ENCODE results near the gene TTLL9.
"Not testable (repeated sequence)": the region's sequence is repeated elsewhere in the genome, so short reads cannot be mapped to it uniquely, and the experiment has no call there.

TTLL9 gene

GRCh38 chr20:31883829-31884228, 13.4 kb downstream of the TTLL9 start:
- no peak for DNase-seq (ENCODE audit: low read depth)

- no peak for DNase-seq (ENCODE audit: low read depth)
These were observed 20.2 kb downstream of the TTLL9 start for GRCh38 chr20:31890646-31891045.

- no peak for DNase-seq (ENCODE audit: low read depth)
These were observed 24.7 kb downstream of the TTLL9 start for GRCh38 chr20:31894980-31895675.

- DNase-seq (ENCODE audit: low read depth), result no peak
These were observed 25.6 kb downstream of the TTLL9 start for GRCh38 chr20:31896049-31896448.

GRCh38 chr20:31897541-31897940, 27.1 kb downstream of the TTLL9 start:
- no peak for DNase-seq (ENCODE audit: low read depth)

GRCh38 chr20:31901615-31902014, 31.2 kb downstream of the TTLL9 start:
- DNase-seq (ENCODE audit: low read depth), result no peak

GRCh38 chr20:31903627-31904386, 33.4 kb downstream of the TTLL9 start:
- no peak for DNase-seq (ENCODE audit: low read depth)

GRCh38 chr20:31906001-31906400, 35.6 kb downstream of the TTLL9 start:
- no peak for DNase-seq (ENCODE audit: low read depth)

- no peak for DNase-seq (ENCODE audit: low read depth)
These were observed 36.6 kb downstream of the TTLL9 start for GRCh38 chr20:31907046-31907445.

- no peak for DNase-seq (ENCODE audit: low read depth)
These were observed 37.6 kb downstream of the TTLL9 start for GRCh38 chr20:31908016-31908415.

GRCh38 chr20:31908424-31908823, 38.0 kb downstream of the TTLL9 start:
- DNase-seq (ENCODE audit: low read depth), result no peak

- DNase-seq (ENCODE audit: low read depth), result no peak
These were observed 39.0 kb downstream of the TTLL9 start for GRCh38 chr20:31909253-31910070.

GRCh38 chr20:31910071-31910803, 39.8 kb downstream of the TTLL9 start:
- DNase-seq (ENCODE audit: low read depth), result no peak

- no peak for DNase-seq (ENCODE audit: low read depth)
These were observed 43.2 kb downstream of the TTLL9 start for GRCh38 chr20:31913431-31914157.

- no peak for DNase-seq (ENCODE audit: low read depth)
These were observed 43.7 kb downstream of the TTLL9 start for GRCh38 chr20:31914170-31914569.

- no peak for DNase-seq (ENCODE audit: low read depth)
These were observed 45.3 kb downstream of the TTLL9 start for GRCh38 chr20:31915491-31916280.

GRCh38 chr20:31916708-31917107, 46.3 kb downstream of the TTLL9 start:
- DNase-seq (ENCODE audit: low read depth), result no peak

- not testable (repeated sequence) for DNase-seq (ENCODE audit: low read depth)
These were observed 47.6 kb downstream of the TTLL9 start for GRCh38 chr20:31917962-31918412.

- DNase-seq (ENCODE audit: low read depth), result no peak
These were observed 48.2 kb downstream of the TTLL9 start for GRCh38 chr20:31918466-31919105.

All from stimulated activated CD8-positive, alpha-beta memory T cell treated with anti-CD3 and anti-CD28 coated beads, Interleukin-4, amount 100 ng/mL, for 24 hours (primary cell).